NCI-H748 (cell line): ENCODE data around the gene RNF113B.
A peak's percentile ranks its signal among the peaks of the same experiment; 100 is the strongest.

ENCODE experiments used
- DNase-seq: peaks from one replicate; lab custom pipeline; 2025; ENCODE audit not compliant: unreplicated experiment; lab: John Stamatoyannopoulos, UW

Gene RNF113B

GRCh38 chr13:98175043-98175442 lies 2.0 kb downstream of the RNF113B start:
- no peak for DNase-seq

- no peak for DNase-seq
Measured at GRCh38 chr13:98174307-98174706, 2.8 kb downstream of the RNF113B start.

GRCh38 chr13:98173431-98174152 lies 3.5 kb downstream of the RNF113B start:
- no peak for DNase-seq

GRCh38 chr13:98172590-98173422 lies 4.3 kb downstream of the RNF113B start:
- DNase-seq: no peak

- DNase-seq: no peak
Measured at GRCh38 chr13:98171900-98172589, 5.0 kb downstream of the RNF113B start.

GRCh38 chr13:98169331-98169730 lies 7.7 kb downstream of the RNF113B start:
- no peak for DNase-seq

- DNase-seq: no peak
Measured at GRCh38 chr13:98162935-98163334, 14.1 kb downstream of the RNF113B start.

GRCh38 chr13:98158172-98158899 lies 18.7 kb downstream of the RNF113B start:
- DNase-seq: no peak

GRCh38 chr13:98157609-98158008 lies 19.5 kb downstream of the RNF113B start:
- no peak for DNase-seq

- DNase-seq: no peak
Measured at GRCh38 chr13:98157188-98157587, 19.9 kb downstream of the RNF113B start.

- DNase-seq: no peak
Measured at GRCh38 chr13:98156259-98156658, 20.8 kb downstream of the RNF113B start.

- no peak for DNase-seq
Measured at GRCh38 chr13:98155475-98156109, 21.5 kb downstream of the RNF113B start.

GRCh38 chr13:98150832-98151479 lies 26.1 kb downstream of the RNF113B start:
- DNase-seq: no peak

- DNase-seq: no peak
Measured at GRCh38 chr13:98147521-98147920, 29.5 kb downstream of the RNF113B start.

- peak; percentile 63 for DNase-seq
Measured at GRCh38 chr13:98144801-98145350, 32.2 kb downstream of the RNF113B start.

GRCh38 chr13:98144027-98144741 lies 32.9 kb downstream of the RNF113B start:
- DNase-seq: peak; percentile 46

- DNase-seq: peak; percentile 52
Measured at GRCh38 chr13:98143601-98144026, 33.5 kb downstream of the RNF113B start.

- no peak for DNase-seq
Measured at GRCh38 chr13:98143157-98143553, 33.9 kb downstream of the RNF113B start.
